SU-DHL-6 (cell line): ENCODE measurements around the gene COL15A1.

ENCODE experiments used
- EZH2phosphoT487 ChIP-seq: fragments of 200-600 bp; sonication (generic), shearing (Covaris generic); conservative IDR thresholded peaks from 2 replicates; pipeline ENCODE4 v1.6.1; 2018; ENCODE audit warnings: mild to moderate bottlenecking, antibody characterized with exemption, low read length, moderate library complexity, mixed read lengths
- TF ChIP-seq, protein P1 (sequence below): fragments of 200-600 bp; sonication (generic); IDR thresholded peaks from one replicate; pipeline ENCODE4 v1.5.1; 2017; ENCODE audit warnings: antibody characterized with exemption, mild to moderate bottlenecking, low read length, moderate library complexity; ENCODE audit not compliant: insufficient read depth, poor library complexity, severe bottlenecking

GRCh38 chr9:99062549-99062948 lies 118.8 kb downstream of the COL15A1 start:
- TF ChIP-seq, protein P1, sequence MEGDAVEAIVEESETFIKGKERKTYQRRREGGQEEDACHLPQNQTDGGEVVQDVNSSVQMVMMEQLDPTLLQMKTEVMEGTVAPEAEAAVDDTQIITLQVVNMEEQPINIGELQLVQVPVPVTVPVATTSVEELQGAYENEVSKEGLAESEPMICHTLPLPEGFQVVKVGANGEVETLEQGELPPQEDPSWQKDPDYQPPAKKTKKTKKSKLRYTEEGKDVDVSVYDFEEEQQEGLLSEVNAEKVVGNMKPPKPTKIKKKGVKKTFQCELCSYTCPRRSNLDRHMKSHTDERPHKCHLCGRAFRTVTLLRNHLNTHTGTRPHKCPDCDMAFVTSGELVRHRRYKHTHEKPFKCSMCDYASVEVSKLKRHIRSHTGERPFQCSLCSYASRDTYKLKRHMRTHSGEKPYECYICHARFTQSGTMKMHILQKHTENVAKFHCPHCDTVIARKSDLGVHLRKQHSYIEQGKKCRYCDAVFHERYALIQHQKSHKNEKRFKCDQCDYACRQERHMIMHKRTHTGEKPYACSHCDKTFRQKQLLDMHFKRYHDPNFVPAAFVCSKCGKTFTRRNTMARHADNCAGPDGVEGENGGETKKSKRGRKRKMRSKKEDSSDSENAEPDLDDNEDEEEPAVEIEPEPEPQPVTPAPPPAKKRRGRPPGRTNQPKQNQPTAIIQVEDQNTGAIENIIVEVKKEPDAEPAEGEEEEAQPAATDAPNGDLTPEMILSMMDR: no peak
- no peak for TF ChIP-seq EZH2phosphoT487
